ENCODE measurements around the gene SYNGAP1.

SYNGAP1 gene

DNA sequence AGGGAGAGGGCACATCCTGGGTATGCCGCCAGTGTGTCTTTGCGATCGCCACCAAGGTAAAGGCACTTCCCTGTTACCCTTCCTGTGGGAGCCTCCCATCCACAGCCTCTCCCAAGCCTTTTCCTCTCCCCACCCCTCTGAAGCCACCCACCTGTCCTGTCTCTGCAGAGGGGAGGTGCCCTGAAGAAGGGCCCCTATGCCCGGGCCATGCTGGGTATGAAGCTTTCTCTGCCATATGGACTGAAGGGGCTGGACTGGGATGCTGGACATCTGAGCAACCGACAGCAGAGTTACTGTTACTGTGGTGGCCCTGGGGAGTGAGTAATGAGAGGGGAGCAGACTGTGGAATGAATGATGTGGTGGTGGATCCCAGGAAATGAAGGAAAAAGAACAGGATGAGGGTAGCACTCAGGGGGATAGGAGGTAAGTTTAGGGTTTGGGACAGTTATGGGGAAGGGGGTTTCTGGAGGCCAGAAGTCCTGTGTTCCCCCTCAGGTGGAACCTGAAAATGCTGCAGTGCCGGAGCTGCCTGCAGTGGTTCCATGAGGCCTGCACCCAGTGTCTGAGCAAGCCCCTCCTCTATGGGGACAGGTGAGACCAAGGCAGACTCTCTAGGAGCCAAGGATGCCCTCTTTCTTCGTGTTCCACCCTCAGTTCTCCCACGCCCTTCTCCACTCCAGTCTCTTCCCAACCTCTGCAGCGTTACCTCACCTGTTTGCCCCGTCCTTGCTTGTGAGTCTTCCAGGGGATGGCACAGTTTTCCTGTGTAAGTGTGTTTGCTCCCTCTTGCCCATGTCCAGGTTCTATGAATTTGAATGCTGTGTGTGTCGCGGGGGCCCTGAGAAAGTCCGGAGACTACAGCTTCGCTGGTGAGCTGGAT, 6.4 kb upstream of the SYNGAP1 start:
- H3K4me3 ChIP-seq (ENCODE audit: low read depth, low read length), result no peak overlapping the region
- TF ChIP-seq, protein P1, sequence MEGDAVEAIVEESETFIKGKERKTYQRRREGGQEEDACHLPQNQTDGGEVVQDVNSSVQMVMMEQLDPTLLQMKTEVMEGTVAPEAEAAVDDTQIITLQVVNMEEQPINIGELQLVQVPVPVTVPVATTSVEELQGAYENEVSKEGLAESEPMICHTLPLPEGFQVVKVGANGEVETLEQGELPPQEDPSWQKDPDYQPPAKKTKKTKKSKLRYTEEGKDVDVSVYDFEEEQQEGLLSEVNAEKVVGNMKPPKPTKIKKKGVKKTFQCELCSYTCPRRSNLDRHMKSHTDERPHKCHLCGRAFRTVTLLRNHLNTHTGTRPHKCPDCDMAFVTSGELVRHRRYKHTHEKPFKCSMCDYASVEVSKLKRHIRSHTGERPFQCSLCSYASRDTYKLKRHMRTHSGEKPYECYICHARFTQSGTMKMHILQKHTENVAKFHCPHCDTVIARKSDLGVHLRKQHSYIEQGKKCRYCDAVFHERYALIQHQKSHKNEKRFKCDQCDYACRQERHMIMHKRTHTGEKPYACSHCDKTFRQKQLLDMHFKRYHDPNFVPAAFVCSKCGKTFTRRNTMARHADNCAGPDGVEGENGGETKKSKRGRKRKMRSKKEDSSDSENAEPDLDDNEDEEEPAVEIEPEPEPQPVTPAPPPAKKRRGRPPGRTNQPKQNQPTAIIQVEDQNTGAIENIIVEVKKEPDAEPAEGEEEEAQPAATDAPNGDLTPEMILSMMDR (IDR thresholded peaks at IDR 0.05; ENCODE audit: borderline replicate concordance, insufficient read depth, low read depth, low read length), result no peak

DNA sequence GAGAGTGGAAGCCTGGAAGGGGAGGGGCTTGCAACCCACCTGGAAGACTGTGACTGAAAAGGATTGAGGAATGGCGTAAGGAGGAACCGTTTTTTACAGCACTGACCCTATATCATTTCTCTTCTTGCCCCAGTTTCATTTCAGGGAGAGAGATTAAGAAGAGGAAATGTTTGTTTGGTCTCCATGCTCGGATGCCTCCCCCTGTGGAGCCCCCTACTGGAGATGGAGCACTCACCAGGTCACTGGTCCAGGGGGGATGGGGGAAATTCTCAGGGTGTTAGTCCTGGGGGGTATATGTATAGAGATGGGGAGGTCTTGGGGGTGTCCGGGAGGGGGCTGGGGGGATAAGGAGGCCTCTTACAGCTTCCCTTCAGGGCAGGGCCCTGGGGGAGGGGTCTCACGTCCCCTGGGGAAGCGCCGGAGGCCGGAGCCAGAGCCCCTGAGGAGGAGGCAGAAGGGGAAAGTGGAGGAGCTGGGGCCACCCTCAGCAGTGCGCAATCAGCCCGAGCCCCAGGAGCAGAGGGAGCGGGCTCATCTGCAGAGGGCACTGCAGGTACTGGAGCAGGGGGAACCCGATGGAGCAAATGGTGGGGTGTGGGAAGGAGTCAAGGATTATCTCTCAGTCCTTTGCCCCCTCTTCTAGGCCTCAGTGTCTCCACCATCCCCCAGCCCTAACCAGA, 5.1 kb upstream of the SYNGAP1 start:
- H3K4me3 ChIP-seq (ENCODE audit: low read depth, low read length), result no peak overlapping the region
- TF ChIP-seq, protein P1 (IDR thresholded peaks at IDR 0.05; ENCODE audit: borderline replicate concordance, insufficient read depth, low read depth, low read length), result peak; percentile 46; the same call in 1 of the 2 replicates

DNA sequence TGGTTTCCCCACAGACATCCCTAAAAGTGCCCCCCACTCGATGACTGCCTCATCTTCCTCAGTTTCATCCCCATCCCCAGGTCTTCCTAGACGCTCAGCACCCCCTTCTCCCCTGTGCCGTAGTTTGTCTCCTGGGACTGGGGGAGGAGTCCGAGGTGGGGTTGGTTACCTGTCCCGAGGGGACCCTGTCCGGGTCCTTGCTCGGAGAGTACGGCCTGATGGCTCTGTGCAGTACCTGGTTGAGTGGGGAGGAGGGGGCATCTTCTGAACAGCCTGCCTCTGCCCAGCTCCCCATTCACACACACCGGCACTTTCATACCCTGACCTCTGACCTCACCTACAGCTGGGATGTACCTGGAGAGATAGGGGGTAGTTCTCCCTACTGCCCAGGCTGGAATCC, 4.0 kb upstream of the SYNGAP1 start:
- no peak overlapping the region for H3K4me3 ChIP-seq (ENCODE audit: low read depth, low read length)
- TF ChIP-seq, protein P1 (IDR thresholded peaks at IDR 0.05; ENCODE audit: borderline replicate concordance, insufficient read depth, low read depth, low read length), result no peak

DNA sequence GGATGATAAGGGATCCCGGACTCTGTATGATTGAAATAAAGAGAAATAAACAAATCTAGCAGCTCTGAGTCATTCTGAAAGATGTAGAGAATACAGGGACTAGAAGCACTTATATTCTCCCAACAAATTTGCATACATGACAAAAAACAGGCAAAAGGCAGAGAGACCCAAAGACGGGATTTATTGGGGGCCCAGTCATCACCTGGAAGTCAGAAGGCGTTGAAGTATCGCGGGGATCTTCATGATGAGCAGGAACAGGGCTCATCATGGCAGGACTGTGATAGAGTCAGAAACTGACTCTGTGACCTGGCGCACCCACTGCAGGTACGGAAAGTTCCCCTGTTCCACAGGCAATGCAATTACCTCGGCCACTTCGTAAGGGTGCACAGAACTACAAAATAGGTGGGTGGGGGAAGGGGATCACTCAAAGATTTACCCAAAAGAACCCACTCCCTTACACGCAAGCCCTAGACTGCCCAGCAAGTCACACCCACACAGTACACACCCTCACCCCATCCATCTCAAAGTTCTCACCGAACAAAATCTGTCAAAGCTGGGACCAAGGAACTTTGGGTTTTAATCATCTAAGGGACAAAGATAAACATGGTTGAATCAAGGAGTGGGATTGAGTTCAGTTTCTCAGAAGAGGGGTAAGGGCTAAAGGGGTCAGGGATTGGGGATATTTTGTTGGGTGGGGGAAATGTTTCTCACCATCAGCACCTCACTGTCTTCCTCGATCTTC, 3.3 kb upstream of the SYNGAP1 start:
- H3K4me3 ChIP-seq (ENCODE audit: low read depth, low read length), result peak overlapping the region; percentile 54
- TF ChIP-seq, protein P1 (IDR thresholded peaks at IDR 0.05; ENCODE audit: borderline replicate concordance, insufficient read depth, low read depth, low read length), result no peak

DNA sequence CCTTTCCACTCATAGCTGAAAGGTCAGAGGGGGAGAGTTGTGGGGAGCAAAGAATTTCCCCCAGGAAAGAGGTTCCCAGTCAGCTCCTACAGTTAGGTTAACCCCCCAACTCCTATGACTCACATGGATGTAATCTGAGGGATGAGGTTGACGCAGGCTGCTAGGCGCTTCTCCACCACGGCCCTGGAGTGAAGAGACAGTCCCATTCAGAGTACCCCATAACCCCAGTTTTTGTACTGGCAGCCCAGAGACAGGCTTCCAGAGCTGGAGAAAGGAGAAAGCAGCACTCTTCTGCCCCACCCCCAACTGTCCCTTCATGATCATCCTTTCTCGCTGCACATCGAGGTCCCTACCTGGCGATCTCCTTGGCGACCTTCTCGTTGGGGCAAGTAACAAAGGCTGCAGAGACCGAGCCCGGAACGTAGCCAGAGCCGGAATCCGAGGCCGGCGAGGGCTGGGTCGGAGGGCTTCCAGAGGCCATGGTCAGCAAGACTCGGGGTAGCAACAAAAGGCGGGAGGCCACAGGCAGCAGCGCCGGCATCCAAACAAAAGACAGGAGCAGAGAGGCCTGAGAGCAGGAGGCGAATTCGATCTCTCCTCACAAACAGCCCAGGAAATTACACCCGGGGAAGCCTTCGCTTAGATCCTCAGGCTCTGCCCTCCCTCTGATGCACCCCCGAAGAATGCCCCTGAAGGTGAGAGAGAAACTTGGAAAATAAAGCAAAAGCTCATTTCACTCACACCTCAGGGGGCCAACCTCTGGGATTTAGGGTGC, 2.5 kb upstream of the SYNGAP1 start:
- H3K4me3 ChIP-seq (ENCODE audit: low read depth, low read length), result peak overlapping the region; percentile 54

More for the DNA sequence above, 2.5 kb upstream of the SYNGAP1 start:
- TF ChIP-seq, protein P1 (IDR thresholded peaks at IDR 0.05; ENCODE audit: borderline replicate concordance, insufficient read depth, low read depth, low read length), result no peak
